ENCODE measurements around the gene SLC25A13. TPM values are rescaled to one million over a fixed set of nuclear protein-coding genes. Genes with fewer than 3 reads are reported as not detected.
A peak's percentile ranks its signal among the peaks of the same experiment; 100 is the strongest.

SLC25A13 gene
- total RNA-seq, 1 experiment from 2014 or later, result 54.8 TPM

DNA sequence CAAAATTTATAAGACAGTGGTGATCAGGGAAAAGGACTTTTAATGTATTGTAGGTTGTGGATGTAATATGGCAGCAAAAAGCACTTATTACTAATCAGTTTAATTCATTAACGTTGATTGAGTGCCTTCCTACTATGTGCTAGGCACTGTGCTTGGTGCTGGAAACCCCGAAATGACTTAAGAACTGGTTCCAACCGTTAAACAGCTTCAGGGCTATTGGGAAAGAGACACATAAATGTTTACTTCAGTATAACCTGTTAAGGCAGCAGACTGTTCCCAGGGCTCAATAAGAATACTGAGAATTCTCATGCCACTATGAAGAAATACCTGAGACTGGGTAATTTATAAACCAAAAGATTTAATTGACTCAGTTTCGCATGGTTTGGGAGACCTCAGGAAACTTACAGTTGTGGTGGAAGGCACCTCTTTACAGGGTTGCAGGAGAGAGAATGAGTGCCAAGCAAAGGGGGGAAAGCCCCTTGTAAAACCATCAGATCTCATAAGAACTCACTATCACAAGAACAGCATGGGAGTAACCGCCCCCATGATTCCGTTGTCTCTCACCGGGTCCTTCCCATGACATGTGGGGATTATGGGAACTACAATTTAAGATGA is 1.1 kb upstream of the SLC25A13 start:
- DNase-seq (ENCODE audit: low read depth), result no peak

DNA sequence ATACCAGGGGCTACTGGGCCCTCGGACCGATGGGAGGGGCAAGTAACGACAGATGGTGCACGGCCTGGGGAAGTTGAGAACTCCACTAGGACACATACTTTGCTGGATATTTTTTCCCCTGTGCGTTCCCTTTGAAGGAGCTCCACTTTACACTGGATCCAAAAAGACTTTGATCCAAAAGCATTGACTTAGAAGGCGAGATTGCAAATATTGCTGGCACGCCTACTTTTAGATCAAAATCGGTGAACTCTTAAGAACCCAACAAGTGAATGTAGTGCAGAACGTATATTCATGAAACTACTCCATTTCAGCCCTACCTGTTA is 436 bp upstream of the SLC25A13 start:
- no peak for DNase-seq (ENCODE audit: low read depth)

DNA sequence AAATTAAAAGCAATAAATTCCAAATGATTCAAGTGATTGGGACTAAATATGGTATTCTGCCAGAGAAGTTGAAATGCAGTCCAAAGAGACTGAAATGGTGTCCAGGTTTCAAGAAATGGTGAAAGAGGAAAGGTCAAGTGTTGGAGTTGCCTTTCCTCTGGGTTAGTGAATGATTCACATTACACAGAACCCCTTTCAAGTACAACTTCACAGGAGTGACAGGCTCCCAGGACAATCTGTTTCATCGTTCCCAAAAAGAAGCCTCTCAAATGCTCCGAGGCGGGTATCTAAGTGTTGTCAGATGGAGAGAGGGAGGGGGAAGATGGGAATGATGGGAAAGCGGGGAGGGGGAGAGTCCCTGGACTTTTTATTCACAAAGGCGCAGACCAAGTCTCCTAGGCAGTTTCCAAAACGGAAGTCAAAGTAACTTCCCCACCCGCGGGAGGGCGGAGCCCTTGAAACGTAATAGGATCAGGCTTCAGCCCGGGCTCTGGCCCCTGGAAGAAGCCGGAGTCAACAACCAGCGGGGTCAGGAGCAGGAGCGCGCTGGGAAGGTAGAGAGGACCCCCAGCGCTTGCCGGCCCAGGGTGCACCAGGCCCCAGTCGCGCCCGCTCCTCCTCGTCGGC is 754 bp downstream of the SLC25A13 start:
- peak; percentile 85 for DNase-seq (ENCODE audit: low read depth)

DNA sequence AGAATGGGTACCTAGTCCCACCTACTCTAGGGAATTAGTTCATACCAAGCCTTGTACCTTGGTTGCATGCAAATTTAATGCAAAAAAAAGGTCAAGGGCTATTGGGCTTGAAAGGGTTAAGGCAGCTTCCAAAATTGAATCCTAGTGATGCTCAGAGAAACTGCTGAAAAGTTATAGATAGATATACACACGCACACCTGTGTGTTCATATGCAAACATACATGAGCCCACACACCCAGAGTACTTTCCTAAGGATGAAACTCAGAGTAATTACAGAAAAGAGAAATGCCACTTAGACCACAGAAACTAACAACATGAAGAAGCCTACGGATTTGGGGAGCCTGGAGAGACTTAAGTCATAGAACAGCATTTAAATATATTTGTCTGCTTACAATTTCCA is 1.5 kb downstream of the SLC25A13 start:
- DNase-seq (ENCODE audit: low read depth), result no peak

DNA sequence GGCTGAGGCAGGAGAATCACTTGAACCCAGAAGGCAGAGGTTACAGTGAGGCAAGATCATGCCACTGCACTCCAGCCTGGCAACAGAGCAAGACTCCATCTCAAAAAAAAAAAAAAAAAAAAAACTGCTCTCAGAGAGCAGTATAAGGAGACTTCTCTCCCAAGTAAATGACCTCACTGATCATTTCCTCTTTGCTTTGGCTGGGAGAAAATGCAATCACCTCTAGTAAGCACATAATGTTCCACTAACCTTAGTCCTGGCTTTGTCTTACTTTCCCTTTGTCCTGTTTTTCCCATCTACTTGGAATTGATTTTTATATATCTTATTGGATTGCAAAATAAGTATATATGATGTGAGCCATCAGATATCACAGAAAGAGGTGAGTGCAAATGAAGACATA is 2.5 kb downstream of the SLC25A13 start:
- no peak for DNase-seq (ENCODE audit: low read depth)

DNA sequence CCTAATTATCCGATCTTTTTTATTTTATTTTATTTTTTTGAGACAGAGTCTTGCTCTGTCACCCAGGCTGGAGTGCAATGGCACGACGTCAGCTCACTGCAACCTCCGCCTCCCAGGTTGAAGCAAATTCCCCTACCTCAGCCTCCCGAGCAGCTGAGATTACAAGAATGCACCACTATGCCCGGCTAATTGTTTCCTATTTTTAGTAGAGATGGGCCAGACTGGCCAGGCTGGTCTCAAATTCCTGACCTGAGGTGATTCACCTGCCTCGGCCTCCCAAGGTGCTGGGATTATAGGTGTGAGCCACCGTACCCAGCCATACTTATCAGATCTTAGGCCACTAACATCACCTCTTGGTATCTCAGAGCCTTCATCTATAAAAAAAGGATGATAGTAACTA is 4.9 kb downstream of the SLC25A13 start:
- no peak for DNase-seq (ENCODE audit: low read depth)

DNA sequence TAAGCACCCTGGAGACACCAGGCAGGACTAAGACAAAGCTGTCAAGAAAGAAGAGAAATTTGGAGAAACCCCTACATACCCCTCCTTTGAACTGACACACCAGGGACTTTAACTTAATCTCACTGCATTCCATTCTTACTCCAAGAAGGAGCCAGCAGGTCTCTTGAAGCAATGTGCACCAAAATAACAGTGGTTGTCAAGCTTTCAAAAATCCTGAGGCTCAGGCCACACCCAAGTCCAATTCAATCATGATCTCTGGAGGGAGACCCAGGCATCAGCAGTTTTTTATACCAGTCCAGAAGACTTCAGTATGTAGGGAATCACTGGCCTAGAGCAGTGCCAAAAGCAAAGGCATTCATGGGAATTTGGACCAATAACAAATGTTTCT is 6.8 kb downstream of the SLC25A13 start:
- no peak for DNase-seq (ENCODE audit: low read depth)

DNA sequence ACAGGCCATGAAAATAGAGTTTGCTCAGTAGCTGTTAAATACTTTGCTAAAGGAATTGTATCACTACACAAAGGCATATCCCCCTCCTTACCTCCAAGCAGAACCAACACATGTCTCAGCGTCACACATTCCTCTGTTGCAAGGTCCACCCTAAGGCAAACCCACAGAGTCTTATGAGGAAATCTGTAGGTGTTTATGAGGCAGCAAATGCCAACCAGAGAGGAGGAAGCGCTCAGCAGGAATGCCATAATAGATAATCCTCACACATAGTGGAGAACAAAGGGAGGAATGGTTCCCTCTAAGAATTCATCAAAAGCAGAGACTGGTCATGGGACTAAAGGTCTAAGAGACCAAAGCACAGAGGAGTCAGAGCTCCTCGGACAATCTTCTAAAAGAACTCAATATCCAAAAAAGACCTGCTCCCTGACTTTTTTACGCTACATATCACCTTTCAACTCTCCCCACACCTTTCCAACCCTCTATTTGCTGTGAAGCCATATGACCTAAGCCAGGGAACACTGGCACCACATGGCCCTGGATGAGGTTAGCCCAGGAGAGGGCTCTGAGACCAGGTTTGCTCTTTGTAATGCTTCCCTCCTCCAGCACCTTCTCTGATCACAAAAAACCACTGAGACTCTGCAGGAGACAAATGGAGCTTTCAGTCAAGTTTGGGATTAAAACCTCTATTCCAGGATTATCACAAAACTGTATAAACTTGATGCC is 7.3 kb downstream of the SLC25A13 start:
- peak; percentile 31 for DNase-seq (ENCODE audit: low read depth)

DNA sequence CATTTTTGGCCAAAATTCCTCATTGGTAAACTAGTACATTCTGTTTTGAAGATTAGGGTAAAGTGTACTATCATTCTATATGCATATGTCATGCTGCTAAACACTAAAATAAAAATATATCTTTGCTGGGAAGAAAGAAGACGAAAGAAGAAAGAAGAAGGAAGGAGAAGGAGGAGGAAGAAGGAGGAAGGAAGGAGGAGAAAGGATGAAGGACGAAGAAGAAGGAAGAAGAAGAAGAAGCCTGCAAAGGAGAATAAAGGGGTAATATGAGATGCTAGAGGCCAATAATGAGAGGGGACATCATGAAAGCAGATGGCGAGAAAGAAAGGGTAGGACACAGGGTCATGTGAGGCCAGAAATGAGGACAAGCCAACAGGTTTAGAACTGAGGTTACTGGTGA is 8.0 kb downstream of the SLC25A13 start:
- no peak for DNase-seq (ENCODE audit: low read depth)

DNA sequence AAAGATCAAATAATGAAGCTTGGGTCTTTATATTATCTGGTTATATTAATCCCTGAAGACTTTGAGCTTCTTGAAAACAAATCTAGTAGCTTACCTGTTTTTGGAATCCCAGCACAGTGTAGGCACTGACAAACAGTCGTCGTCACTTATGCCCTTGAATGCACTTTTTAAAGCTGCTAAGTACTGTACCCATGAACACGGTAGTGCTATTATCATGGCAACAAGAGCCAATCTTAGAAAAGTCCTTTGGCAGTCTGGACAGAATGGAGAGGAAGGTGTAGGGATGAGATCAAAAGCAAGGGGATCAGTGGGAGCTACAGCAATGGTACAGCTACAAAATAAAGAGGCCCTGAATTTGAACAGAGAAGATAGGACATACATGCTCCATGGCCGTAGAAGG is 9.4 kb downstream of the SLC25A13 start:
- no peak for DNase-seq (ENCODE audit: low read depth)

DNA sequence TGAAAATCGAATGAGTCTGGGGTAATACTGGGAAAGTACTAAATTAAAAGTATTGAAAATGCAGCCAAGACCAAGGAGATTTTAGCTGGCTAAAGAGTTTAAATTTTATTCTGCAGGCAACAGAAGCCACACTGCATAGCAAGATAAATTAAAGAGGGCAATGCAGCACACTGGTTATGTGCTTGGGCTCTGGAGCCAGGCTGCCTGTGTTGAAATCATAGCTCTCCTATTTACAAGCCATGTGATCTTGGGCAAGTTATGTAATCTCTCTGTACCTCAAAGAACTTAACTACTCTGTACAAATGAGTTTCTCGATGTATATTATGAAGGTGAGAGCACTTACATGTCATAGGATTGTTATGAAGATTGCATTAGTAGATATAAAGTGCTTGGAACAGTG is 9.9 kb downstream of the SLC25A13 start:
- no peak for DNase-seq (ENCODE audit: low read depth)

DNA sequence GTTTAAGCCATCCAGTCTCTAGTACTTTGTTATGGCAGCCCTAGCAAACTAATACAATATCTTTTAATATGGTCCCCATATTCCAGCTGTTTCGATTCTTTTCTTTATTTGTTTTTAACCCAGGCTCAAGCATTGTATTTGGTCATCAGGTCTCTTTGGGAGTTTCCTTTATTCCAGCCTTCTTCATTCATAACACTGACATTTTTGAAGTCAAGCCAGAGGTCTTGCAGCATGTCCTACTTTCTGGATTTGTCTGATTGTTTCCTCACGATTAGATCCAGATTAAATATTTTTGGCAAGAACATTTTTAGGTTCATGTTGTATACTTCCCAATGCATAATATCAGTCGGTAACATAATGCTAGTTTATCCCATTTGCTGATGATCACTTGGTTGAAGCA is 11.8 kb downstream of the SLC25A13 start:
- no peak for DNase-seq (ENCODE audit: low read depth)

DNA sequence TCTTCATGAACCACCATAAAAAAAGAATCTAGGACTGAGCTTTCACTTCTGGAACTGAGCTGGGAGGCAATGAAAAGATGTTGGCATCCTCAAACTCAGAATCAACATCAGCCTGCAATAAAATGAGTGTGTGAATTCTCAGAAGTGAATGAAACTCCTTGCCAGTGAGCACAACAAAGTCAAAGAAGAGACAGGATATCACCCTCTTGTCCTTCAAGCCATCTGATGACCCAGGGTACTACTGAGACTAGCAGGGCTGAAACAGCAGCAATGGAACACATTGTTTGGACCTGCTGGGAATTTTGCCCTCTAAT is 13.0 kb downstream of the SLC25A13 start:
- no peak for DNase-seq (ENCODE audit: low read depth)

DNA sequence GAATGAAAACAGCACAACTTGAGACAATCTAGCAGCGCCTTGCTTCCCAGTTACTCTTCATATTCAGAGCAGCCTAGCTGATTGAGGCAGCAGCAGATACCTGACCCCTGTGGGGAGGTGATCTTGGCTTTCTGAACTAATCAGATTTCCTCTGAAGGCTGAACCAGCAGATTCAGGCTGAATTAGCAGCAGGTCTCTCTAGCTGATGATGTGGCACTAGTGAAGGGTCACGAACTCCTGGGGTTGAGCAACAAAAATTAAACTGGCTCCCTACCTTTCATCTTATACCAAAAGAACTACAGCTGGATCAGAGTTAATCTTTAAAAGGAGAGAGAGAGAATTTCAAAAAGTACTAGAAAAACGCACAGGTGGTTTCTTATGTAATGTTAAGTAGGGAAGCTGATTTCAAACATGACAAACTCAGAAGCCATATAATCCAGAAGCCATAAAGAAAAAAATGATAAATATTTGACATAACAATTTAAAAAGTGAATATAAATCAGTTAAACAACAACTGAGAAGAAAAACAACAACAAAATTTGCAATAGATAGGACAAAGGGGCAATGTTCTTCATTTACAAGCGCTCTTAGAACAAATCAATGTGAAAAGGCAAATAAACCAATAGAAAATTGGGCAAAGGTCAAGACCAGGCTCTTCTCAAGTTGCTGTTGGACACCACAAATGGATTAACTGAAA is 13.5 kb downstream of the SLC25A13 start:
- no peak for DNase-seq (ENCODE audit: low read depth)

DNA sequence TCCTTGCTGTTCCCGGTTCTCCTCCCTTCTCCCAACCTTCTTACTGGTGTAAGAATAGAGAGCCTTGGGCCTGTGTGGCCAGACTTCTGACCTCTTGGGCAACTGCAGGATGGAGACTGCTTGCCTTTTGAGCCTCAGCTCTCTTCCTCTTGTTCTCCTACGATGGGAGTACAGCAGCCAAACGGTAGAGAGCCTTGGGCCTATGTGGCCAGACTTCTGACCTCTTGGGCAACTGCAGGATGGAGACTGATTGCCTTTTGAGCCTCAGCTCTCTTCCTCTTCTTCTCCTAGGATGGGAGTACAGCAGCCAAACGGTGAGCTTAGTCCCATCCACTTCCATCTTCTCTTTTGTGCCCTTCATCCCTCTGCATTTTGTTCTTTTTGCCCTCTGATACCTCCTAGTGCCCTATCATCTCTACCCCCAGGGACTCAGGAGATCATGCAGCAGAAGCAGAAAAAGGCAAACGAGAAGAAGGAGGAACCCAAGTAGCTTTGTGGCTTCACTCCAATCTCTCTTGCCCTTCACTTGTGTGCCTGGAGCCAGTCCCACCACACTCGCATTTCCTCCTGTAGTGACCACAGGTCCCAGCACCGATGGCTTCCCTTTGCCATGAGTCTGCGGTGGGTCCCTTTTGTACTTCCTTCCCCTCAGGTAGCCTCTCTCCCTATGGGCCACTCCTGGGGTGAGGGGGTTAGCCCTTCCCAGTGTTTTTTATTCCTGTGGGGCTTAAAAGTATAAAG is 15.3 kb downstream of the SLC25A13 start:
- DNase-seq (ENCODE audit: low read depth), result no peak

DNA sequence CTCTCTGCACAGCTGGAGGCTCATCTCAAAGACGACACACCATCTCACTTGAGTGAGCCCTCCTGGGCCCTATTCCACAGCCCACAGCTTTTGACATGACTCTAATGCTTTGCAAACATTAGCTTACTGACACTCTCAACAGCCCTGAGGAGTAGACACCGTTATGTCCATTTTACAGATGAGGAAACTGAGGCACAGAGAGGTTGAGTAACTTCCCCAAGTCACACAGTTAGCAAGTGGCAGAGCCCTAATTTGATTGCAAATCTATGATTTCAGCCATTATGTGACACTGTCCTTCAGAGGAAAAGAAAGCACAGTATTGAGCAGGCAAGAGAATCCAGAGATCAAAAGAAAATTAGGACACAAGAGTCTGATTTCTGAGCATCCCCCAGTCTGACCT is 16.0 kb downstream of the SLC25A13 start:
- no peak for DNase-seq (ENCODE audit: low read depth)

DNA sequence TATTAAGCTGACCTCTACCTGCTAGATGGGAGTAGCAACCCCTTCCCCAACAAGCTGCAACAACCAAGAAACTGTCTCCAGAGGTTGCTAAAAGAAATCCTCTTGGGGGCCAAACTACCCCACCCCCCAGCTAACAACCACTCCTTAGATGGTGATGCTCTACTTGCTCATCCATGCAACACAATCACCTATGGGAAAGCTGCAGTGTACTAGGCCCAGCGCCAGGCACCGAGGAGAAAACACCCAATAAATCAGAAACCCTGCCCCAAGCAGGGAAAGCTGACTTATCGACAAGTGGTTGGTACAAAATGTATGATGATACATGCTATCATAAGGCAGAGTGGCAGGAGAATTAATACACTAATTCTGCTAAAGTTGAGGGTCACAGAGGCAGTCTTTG is 17.3 kb downstream of the SLC25A13 start:
- no peak for DNase-seq (ENCODE audit: low read depth)

DNA sequence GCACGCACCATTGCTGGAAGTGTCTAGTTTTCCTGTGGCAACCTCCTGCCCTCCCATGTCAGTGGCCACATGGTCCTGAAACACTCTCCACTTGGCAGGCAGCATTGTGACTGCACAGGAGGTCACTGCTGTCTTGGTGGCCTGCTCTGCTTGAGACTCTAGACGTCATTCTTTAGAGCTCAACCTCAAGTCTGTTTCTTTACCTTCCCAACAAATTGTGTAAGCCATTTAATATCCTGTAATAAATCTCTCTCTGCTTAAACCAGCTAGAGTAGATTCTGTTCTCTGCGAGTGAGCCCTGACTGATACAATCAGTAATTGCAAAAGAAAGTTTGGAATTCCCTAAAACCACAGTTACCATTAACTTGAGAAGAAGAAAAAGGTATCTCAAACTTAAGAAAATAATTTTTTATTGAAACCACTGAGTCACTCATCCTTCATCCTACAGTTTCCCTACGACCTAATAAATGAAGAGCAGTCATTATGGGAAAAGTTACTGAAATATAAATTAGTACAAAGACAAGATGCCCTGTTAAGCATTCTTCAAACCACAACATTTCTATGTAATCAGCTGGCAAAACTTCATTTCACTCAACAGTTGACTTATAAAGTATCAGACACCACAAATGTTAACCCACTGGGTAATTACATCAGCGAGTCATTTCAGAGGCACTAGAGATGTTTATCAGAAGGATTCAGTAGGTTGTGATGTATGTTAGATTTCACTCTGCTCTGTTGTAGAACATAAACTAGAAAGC is 18.0 kb downstream of the SLC25A13 start:
- peak; percentile 42 for DNase-seq (ENCODE audit: low read depth)

DNA sequence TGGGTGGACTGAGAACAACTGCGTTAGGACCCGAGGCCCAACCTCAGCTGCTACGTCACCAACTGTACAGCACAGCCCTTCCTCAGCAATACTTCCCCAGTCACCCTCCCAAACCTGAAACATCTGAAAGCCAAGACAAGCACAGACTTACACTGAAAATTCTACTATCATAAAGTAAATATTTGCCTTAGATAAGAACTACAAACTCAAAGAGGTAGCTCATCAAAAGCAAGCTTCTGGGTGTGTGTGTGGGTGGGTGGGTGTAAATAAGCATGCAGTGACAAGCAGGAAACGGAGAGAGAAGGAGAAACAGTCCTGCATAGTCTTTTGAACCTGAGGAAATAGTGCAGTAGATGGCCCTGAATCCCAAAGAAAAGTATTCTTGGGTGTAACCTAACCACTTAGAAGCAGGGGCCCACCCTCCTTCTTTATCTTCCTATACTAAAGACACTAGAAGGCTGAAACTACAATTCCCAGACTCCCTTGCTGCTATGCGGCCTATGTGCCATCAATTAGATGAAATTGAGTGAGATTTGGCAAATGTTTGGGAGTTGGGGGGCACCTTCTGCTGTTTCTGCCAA is 18.7 kb downstream of the SLC25A13 start:
- no peak for DNase-seq (ENCODE audit: low read depth)

DNA sequence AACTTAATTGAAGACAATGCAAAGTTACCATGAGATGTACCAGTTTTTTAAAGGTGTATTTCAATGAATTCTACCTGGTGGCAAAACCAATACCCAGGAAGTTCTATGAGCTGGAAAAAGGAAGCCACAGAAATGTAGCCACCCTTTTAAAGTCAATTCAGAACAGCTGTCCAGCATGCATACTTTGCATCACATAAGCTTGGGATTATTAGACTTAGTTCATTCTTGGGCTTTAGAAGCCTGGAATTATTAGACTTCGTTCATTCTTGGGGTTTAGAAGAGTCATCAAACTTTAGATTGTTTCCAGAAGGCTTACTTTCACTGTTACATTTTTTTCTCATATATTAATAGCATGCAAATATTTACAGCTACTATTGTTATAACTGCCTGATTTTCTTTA is 20.9 kb downstream of the SLC25A13 start:
- no peak for DNase-seq (ENCODE audit: low read depth)

DNA sequence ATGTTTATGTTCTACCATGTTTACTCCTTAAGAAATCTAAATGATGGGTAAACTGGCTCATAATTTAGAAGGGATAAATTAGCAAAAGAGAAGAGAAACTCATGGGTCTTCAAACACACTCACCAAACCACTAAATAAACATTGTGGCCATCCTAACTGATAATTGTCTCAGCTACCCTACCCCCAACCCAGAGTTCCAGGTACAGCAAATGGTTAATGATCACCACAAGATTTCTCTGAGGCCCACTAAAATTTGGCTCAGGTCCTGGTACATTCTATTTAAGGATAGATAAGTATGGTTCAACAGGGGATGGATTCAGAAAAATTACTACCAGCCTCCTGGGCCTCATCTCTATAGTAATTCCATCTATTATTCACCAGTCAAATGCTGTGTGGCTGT is 21.4 kb downstream of the SLC25A13 start:
- no peak for DNase-seq (ENCODE audit: low read depth)
